ENCODE data around the gene SERPINA1.

The SERPINA1 gene

GRCh38 chr14:94383777-94384176 lies 4.6 kb downstream of the SERPINA1 start:
- H3K9me2 ChIP-seq (replicated peaks; ENCODE audit: insufficient read depth, low read length) = no peaks in the 10 kb centered on the region
- H3K79me2 ChIP-seq (ENCODE audit: low read length) = no peaks in the 10 kb centered on the region
- H3K27ac ChIP-seq (ENCODE audit: low read length) = no peak overlapping the region
- no peak overlapping the region for H3K4me3 ChIP-seq (ENCODE audit: low read length)
- no peaks in the 10 kb centered on the region for H3K4me1 ChIP-seq (ENCODE audit: low read length)
- no peak overlapping the region for H3K4me2 ChIP-seq (ENCODE audit: low read depth, low read length)
- H2AFZ ChIP-seq (ENCODE audit: low read length) = no peak overlapping the region
- no peaks in the 10 kb centered on the region for H4K20me1 ChIP-seq (ENCODE audit: insufficient read depth, low read length)
- no peaks in the 10 kb centered on the region for H3F3A ChIP-seq (ENCODE audit: insufficient read depth, low read length)
- H3K9me3 ChIP-seq (replicated peaks; ENCODE audit: insufficient read depth, low read length) = no peaks in the 10 kb centered on the region
- no peaks in the 10 kb centered on the region for H3K27me3 ChIP-seq (replicated peaks; ENCODE audit: insufficient read depth, low read length)
- no peak for DNase-seq
- H3K36me3 ChIP-seq (replicated peaks; ENCODE audit: insufficient read depth, low read length) = no peaks in the 10 kb centered on the region
- TF ChIP-seq EZH2 (optimal IDR thresholded peaks at IDR 0.05; ENCODE audit: low read depth, low read length) = no peak
- no peak for TF ChIP-seq EZH2phosphoT487 (IDR thresholded peaks at IDR 0.05; ENCODE audit: low read length)
- TF ChIP-seq CTCF (IDR thresholded peaks at IDR 0.05; ENCODE audit: low read length) = no peak
- no peak overlapping the region for H3K9ac ChIP-seq (ENCODE audit: low read length)

- no peaks in the 10 kb centered on the region for H3K9me2 ChIP-seq (replicated peaks; ENCODE audit: insufficient read depth, low read length)
- H3K9me3 ChIP-seq (replicated peaks; ENCODE audit: insufficient read depth, low read length) = no peaks in the 10 kb centered on the region
- no peaks in the 10 kb centered on the region for H3F3A ChIP-seq (ENCODE audit: insufficient read depth, low read length)
- TF ChIP-seq EZH2phosphoT487 (IDR thresholded peaks at IDR 0.05; ENCODE audit: low read length) (no peak), EZH2 (optimal IDR thresholded peaks at IDR 0.05; ENCODE audit: low read depth, low read length) (no peak), CTCF (IDR thresholded peaks at IDR 0.05; ENCODE audit: low read length) (no peak)
- H3K4me2 ChIP-seq (ENCODE audit: low read depth, low read length) = no peak overlapping the region
- no peaks in the 10 kb centered on the region for H3K79me2 ChIP-seq (ENCODE audit: low read length)
- H4K20me1 ChIP-seq (ENCODE audit: insufficient read depth, low read length) = no peaks in the 10 kb centered on the region
- no peaks in the 10 kb centered on the region for H3K4me1 ChIP-seq (ENCODE audit: low read length)
- DNase-seq = no peak
- H3K4me3 ChIP-seq (ENCODE audit: low read length) = no peak overlapping the region
- H3K36me3 ChIP-seq (replicated peaks; ENCODE audit: insufficient read depth, low read length) = no peaks in the 10 kb centered on the region
- H3K27me3 ChIP-seq (replicated peaks; ENCODE audit: insufficient read depth, low read length) = no peaks in the 10 kb centered on the region
- no peak overlapping the region for H3K27ac ChIP-seq (ENCODE audit: low read length)
- H3K9ac ChIP-seq (ENCODE audit: low read length) = no peak overlapping the region
- H2AFZ ChIP-seq (ENCODE audit: low read length) = no peak overlapping the region
Measured at GRCh38 chr14:94382716-94383596, 5.4 kb downstream of the SERPINA1 start.

GRCh38 chr14:94382099-94382715 lies 6.2 kb downstream of the SERPINA1 start:
- H3K27ac ChIP-seq (ENCODE audit: low read length) = no peak overlapping the region
- no peaks in the 10 kb centered on the region for H3K79me2 ChIP-seq (ENCODE audit: low read length)
- H3K36me3 ChIP-seq (replicated peaks; ENCODE audit: insufficient read depth, low read length) = no peaks in the 10 kb centered on the region
- no peak overlapping the region for H3K4me3 ChIP-seq (ENCODE audit: low read length)
- no peak overlapping the region for H3K9ac ChIP-seq (ENCODE audit: low read length)
- no peak for DNase-seq
- no peaks in the 10 kb centered on the region for H3K27me3 ChIP-seq (replicated peaks; ENCODE audit: insufficient read depth, low read length)
- no peaks in the 10 kb centered on the region for H3K4me1 ChIP-seq (ENCODE audit: low read length)
- no peaks in the 10 kb centered on the region for H3K9me2 ChIP-seq (replicated peaks; ENCODE audit: insufficient read depth, low read length)
- H3F3A ChIP-seq (ENCODE audit: insufficient read depth, low read length) = no peaks in the 10 kb centered on the region
- no peak overlapping the region for H2AFZ ChIP-seq (ENCODE audit: low read length)
- no peaks in the 10 kb centered on the region for H4K20me1 ChIP-seq (ENCODE audit: insufficient read depth, low read length)
- no peak overlapping the region for H3K4me2 ChIP-seq (ENCODE audit: low read depth, low read length)
- no peak for TF ChIP-seq CTCF (IDR thresholded peaks at IDR 0.05; ENCODE audit: low read length)
- TF ChIP-seq EZH2phosphoT487 (IDR thresholded peaks at IDR 0.05; ENCODE audit: low read length) = no peak
- TF ChIP-seq EZH2 (optimal IDR thresholded peaks at IDR 0.05; ENCODE audit: low read depth, low read length) = no peak
- no peaks in the 10 kb centered on the region for H3K9me3 ChIP-seq (replicated peaks; ENCODE audit: insufficient read depth, low read length)
